SU-DHL-6 (cell line): ENCODE measurements around the gene NTRK3.

Experiments
- EZH2phosphoT487 ChIP-seq: fragments of 200-600 bp; sonication (generic), shearing (Covaris generic); conservative IDR thresholded peaks from 2 replicates; pipeline ENCODE4 v1.6.1; 2018; ENCODE audit warnings: mild to moderate bottlenecking, antibody characterized with exemption, low read length, moderate library complexity, mixed read lengths
- TF ChIP-seq, protein P1 (sequence below): fragments of 200-600 bp; sonication (generic); IDR thresholded peaks from one replicate; pipeline ENCODE4 v1.5.1; 2017; ENCODE audit warnings: antibody characterized with exemption, mild to moderate bottlenecking, low read length, moderate library complexity; ENCODE audit not compliant: insufficient read depth, poor library complexity, severe bottlenecking

DNA sequence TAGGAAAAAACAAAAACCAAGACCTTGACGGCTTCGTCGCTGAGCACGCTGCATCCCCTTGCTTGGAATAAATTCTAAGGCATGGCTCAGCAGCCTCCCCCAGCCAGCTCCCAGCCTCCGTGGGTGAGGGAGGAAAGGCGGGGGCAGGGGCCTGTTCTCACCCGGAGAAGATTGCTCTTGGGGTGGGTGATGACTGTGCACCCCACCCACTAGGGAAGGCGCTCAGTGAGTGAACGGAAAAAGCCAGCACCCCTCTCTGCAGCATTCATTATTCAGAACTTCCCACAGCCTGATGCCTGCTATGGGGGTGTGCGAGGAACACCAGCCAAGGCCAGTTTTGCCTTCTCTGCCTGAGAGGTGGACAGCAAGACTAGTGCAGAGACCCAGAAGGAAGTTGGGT lies 19.3 kb upstream of the NTRK3 start:
- TF ChIP-seq, protein P1, sequence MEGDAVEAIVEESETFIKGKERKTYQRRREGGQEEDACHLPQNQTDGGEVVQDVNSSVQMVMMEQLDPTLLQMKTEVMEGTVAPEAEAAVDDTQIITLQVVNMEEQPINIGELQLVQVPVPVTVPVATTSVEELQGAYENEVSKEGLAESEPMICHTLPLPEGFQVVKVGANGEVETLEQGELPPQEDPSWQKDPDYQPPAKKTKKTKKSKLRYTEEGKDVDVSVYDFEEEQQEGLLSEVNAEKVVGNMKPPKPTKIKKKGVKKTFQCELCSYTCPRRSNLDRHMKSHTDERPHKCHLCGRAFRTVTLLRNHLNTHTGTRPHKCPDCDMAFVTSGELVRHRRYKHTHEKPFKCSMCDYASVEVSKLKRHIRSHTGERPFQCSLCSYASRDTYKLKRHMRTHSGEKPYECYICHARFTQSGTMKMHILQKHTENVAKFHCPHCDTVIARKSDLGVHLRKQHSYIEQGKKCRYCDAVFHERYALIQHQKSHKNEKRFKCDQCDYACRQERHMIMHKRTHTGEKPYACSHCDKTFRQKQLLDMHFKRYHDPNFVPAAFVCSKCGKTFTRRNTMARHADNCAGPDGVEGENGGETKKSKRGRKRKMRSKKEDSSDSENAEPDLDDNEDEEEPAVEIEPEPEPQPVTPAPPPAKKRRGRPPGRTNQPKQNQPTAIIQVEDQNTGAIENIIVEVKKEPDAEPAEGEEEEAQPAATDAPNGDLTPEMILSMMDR, result no peak
- TF ChIP-seq EZH2phosphoT487, result no peak
